A549 (cell line): ENCODE data around the gene TTF1. TPM values are rescaled to one million over a fixed set of nuclear protein-coding genes. Genes with fewer than 3 reads are reported as not detected.

Experiments
- ATAC-seq, 2 experiments: fragments of 200-7000 bp in 1 of 2; fragments of >200 bp in 1 of 2; cut with Nextera tagmentation in 1 of 2; cut with Tn5 transposase in 1 of 2; 3 replicates each; pipeline versions ENCODE4 v1.8.0 to v1.9.1; 2018 to 2020; ENCODE audit warnings: mild to moderate bottlenecking in 1 of 2, moderate library complexity in 1 of 2
- CTCF ChIA-PET: fragments of 300-600 bp; sonication (Branson Sonifier 250); formaldehyde crosslinking; extraction: SDS; loops from one replicate; lab custom pipeline; 2021; ENCODE audit warnings: antibody characterized with exemption, inconsistent platforms; lab: Yijun Ruan, JAX
- POLR2A ChIA-PET: fragments of 350-600 bp; formaldehyde crosslinking; extraction: SDS; loops from one replicate; lab custom pipeline; 2021; ENCODE audit warnings: antibody characterized with exemption, inconsistent platforms; lab: Yijun Ruan, JAX
- DNase-seq, 2 experiments: peaks; one replicate each; pipeline versions ENCODE4 v3.0.0 to v3.0.0-alpha.2; 2011 to 2016; ENCODE audit warnings: low read depth in 1 of 2, low spot score in 1 of 2
- FAIRE-seq: peaks from 2 replicates; lab custom pipeline; 2011; peaks lifted over from hg19 to GRCh38; lab: Jason Lieb, UNC
- H3K27ac ChIP-seq, 2 experiments: fragments of >200 bp; sonication (Bioruptor Twin); formaldehyde crosslinking; 3 replicates each; pipeline ENCODE4 v1.5.1; 2016 to 2017
- H3K4me1 ChIP-seq: fragments of >200 bp; sonication (Bioruptor Twin); formaldehyde crosslinking; 3 replicates; pipeline ENCODE4 v1.6.1; 2016
- H3K4me2 ChIP-seq: fragments of >200 bp; sonication (Bioruptor Twin); formaldehyde crosslinking; 3 replicates; pipeline ENCODE4 v1.6.1; 2016
- H3K4me3 ChIP-seq: fragments of >200 bp; sonication (Bioruptor Twin); formaldehyde crosslinking; 3 replicates; pipeline ENCODE4 v1.5.1; 2016
- H3K9me3 ChIP-seq: fragments of >200 bp; sonication (Bioruptor Twin); formaldehyde crosslinking; 3 replicates; pipeline ENCODE4 v1.6.1; 2016
- ATOH8 ChIP-seq: fragments of 250-450 bp; sonication (Bioruptor Pico); IDR thresholded peaks from 2 replicates; pipeline ENCODE4 v1.5.0; 2020; ENCODE audit warnings: low read depth, mild to moderate bottlenecking, moderate library complexity
- BHLHE40 ChIP-seq: IDR thresholded peaks from 2 replicates; pipeline ENCODE4 v1.6.1; 2012; ENCODE audit warnings: low read depth, low read length, inconsistent platforms
- CHD2 ChIP-seq: fragments of 150-350 bp; IDR thresholded peaks from 2 replicates; pipeline ENCODE4 v1.6.1; 2014; ENCODE audit warnings: low read length; ENCODE audit not compliant: partially characterized antibody
- E2F6 ChIP-seq: IDR thresholded peaks from 2 replicates; pipeline ENCODE4 v1.6.1; 2012; ENCODE audit warnings: low read depth, borderline replicate concordance
- EHF ChIP-seq: fragments of 250-450 bp; sonication (Bioruptor Pico); IDR thresholded peaks from 2 replicates; pipeline ENCODE4 v1.5.0; 2020; ENCODE audit warnings: mild to moderate bottlenecking
- EHMT2 ChIP-seq: fragments of 200-600 bp; sonication (generic); IDR thresholded peaks from 2 replicates; pipeline ENCODE4 v1.6.1; 2016; ENCODE audit warnings: antibody characterized with exemption, low read depth, mild to moderate bottlenecking, moderate library complexity
- ELK1 ChIP-seq: fragments of 150-350 bp; IDR thresholded peaks from 2 replicates; pipeline ENCODE4 v1.6.1; 2014; ENCODE audit warnings: low read depth, mild to moderate bottlenecking, low read length
- GATA3 ChIP-seq: IDR thresholded peaks from 2 replicates; pipeline ENCODE4 v1.6.1; 2012; ENCODE audit warnings: borderline replicate concordance
- HDAC2 ChIP-seq: fragments of 200-600 bp; sonication (generic); IDR thresholded peaks from 2 replicates; pipeline ENCODE4 v1.6.1; 2016
- KDM5A ChIP-seq: fragments of 200-600 bp; sonication (generic); IDR thresholded peaks from 2 replicates; pipeline ENCODE4 v1.6.1; 2016; ENCODE audit warnings: antibody characterized with exemption, mild to moderate bottlenecking
- MAFK ChIP-seq: fragments of 450-650 bp; IDR thresholded peaks from 2 replicates; pipeline ENCODE4 v1.6.1; 2014; ENCODE audit not compliant: partially characterized antibody
- NR3C1 ChIP-seq: fragments of >200 bp; sonication (Bioruptor Twin); formaldehyde crosslinking; IDR thresholded peaks from 3 replicates; pipeline ENCODE4 v1.6.1; 2017
- POLR2A ChIP-seq: IDR thresholded peaks from 2 replicates; pipeline ENCODE4 v1.6.1; 2012; ENCODE audit warnings: mild to moderate bottlenecking, low read length
- RAD21 ChIP-seq, 2 experiments: fragments of >200 bp in 1 of 2; sonication (Bioruptor Twin) in 1 of 2; formaldehyde crosslinking in 1 of 2; IDR thresholded peaks in 1 of 2; conservative IDR thresholded peaks in 1 of 2; 2 replicates in 1 of 2; 3 replicates in 1 of 2; pipeline ENCODE4 v1.6.1; 2012 to 2018; ENCODE audit warnings: inconsistent platforms in 1 of 2
- RARB ChIP-seq: fragments of 250-450 bp; sonication (Bioruptor Pico); IDR thresholded peaks from 2 replicates; pipeline ENCODE4 v1.8.0; 2021; ENCODE audit warnings: mild to moderate bottlenecking, moderate library complexity
- SREBF2 ChIP-seq: fragments of 450-650 bp; IDR thresholded peaks from 2 replicates; pipeline ENCODE4 v1.6.1; 2014; ENCODE audit warnings: mild to moderate bottlenecking, moderate library complexity
- WGBS: methylation state at CpG from one replicate; pipeline ENCODE4 v1.1.6; 2017; ENCODE audit errors: missing lambda C conversion rate; 5-methylcytosine and 5-hydroxymethylcytosine counted together
- polyA plus RNA-seq, 4 experiments: library from polyadenylated mRNA; depleted of rRNA in 3 of 4; stranded (reverse); fragments of >200 nt; fragmentation: RNase III in 1 of 4; extraction: RNeasy Plus Mini Kit Qiagen cat#74134 plus additional on column Dnase treatment in 1 of 4; gene quantifications; 2 replicates in 3 of 4; 3 replicates in 1 of 4; pipeline ENCODE4 v1.2.3, GENCODE V29; 2011 to 2017

Gene TTF1
- polyA plus RNA-seq, 2 of the 4 experiments (the other 2 are of a cell fraction), result 11.4 to 16.0 TPM

- POLR2A ChIA-PET, result no interaction called here
- 20% methylated on average over 19 of the region's 69 CpGs for WGBS
- H3K9me3 ChIP-seq, result peaks cover 15% of the 10 kb centered on the region
- DNase-seq (peak; percentile 38 to 48), ATAC-seq (peak; percentile 53 to 72; a peak in 5 of 6 replicates), FAIRE-seq (no peak)
- CTCF ChIA-PET, result interaction anchor here (0.9 to 3.0 kb wide), 10 partner anchors 94 to 393 kb away, joined by 3 to 12 read pairs (median 3); no protein-coding TSS in a partner anchor
- H3K4me1 ChIP-seq, result peaks cover 15% of the 10 kb centered on the region
- TF ChIP-seq POLR2A (no peak), E2F6 (no peak), BHLHE40 (peak; percentile 66), GATA3 (peak; percentile 49; the same call in 1 of the 2 replicates)
- H3K4me2 ChIP-seq, result peak within 1 kb of the TSS; percentile 92
- H3K4me3 ChIP-seq, result peak within 1 kb of the TSS; percentile 44
- H3K27ac ChIP-seq, result peak within 1 kb of the TSS; percentile 47 to 86; a peak in 4 of 6 replicates
Measured at GRCh38 chr9:132409828-132410528, 3.3 kb upstream of the TTF1 start, which contains the start of gene CFAP77. Gene CFAP77 (plus strand): TSS chr9:132410211. CDS start chr9:132410272, 61 bp downstream.

GRCh38 chr9:132408521-132408920, 1.9 kb upstream of the TTF1 start:
- Histone ChIP-seq H3K4me3 (no peak overlapping the region), H3K4me2 (no peak overlapping the region), H3K4me1 (peaks cover 15% of the 10 kb centered on the region), H3K27ac (no peak overlapping the region), H3K9me3 (peaks cover 12% of the 10 kb centered on the region)
- ChIA-PET CTCF (interaction anchor here (0.6 to 3.0 kb wide), 4 partner anchors 9 to 392 kb away, joined by 3 to 11 read pairs (median 6); no protein-coding TSS in a partner anchor), POLR2A (no interaction called here)
- ATAC-seq, result no peak
- WGBS, result 81% methylated on average over 8 of the region's 8 CpGs
- no peak for DNase-seq
- no peak for TF ChIP-seq NR3C1
- no peak for TF ChIP-seq CHD2
- TF ChIP-seq ATOH8 (CRISPR knock-in tag), result no peak
- no peak for TF ChIP-seq KDM5A
- TF ChIP-seq GATA3, result no peak
- TF ChIP-seq HDAC2, result no peak
- TF ChIP-seq RARB (CRISPR knock-in tag), result no peak
- no peak for TF ChIP-seq POLR2A
- TF ChIP-seq EHMT2, result no peak
- no peak for TF ChIP-seq EHF (CRISPR knock-in tag)
- no peak for TF ChIP-seq SREBF2
- no peak for FAIRE-seq

GRCh38 chr9:132407196-132407595, 556 bp upstream of the TTF1 start:
- POLR2A ChIA-PET, result no interaction called here
- no peak for ATAC-seq
- no peak for FAIRE-seq
- Histone ChIP-seq H3K27ac (peak overlapping the region; percentile 70 to 92; a peak in 5 of 6 replicates), H3K9me3 (peaks cover 3% of the 10 kb centered on the region), H3K4me1 (peaks cover 15% of the 10 kb centered on the region), H3K4me2 (peak overlapping the region; percentile 93), H3K4me3 (peak overlapping the region; percentile 63; the same call in 2 of the 3 replicates)
- CTCF ChIA-PET, result interaction anchor here (1.2 to 2.7 kb wide), 2 partner anchors 168 to 393 kb away, joined by 4 to 11 read pairs; no protein-coding TSS in a partner anchor
- TF ChIP-seq ELK1 (no peak), MAFK (no peak), RAD21 (conservative IDR thresholded peaks at IDR 0.05 in 1 of 2, IDR thresholded peaks at IDR 0.05 in 1 of 2) (no peak)
- WGBS, result 100% methylated on average over 2 of the region's 2 CpGs
- no peak for DNase-seq
